Trophoblast cell (in vitro differentiated cells and primary cell): ENCODE data around the gene PPP1R7.
A peak's percentile ranks its signal among the peaks of the same experiment; 100 is the strongest.

Experiments used
- DNase-seq, 2 donors: peaks; one replicate each; pipeline ENCODE4 v3.0.0-alpha.2; 2016
- H2AFZ ChIP-seq: 2 replicates; pipeline ENCODE4 v1.6.1; 2013; ENCODE audit warnings: low read length, moderate library complexity, mild to moderate bottlenecking; ENCODE audit not compliant: insufficient read depth, poor library complexity
- H2AK5ac ChIP-seq: 2 replicates; pipeline ENCODE4 v1.6.1; 2013; ENCODE audit warnings: mild to moderate bottlenecking, low read length
- H2BK120ac ChIP-seq: 2 replicates; pipeline ENCODE4 v1.6.1; 2013; ENCODE audit warnings: low read length, mild to moderate bottlenecking, moderate library complexity; ENCODE audit not compliant: insufficient read depth, poor library complexity
- H2BK12ac ChIP-seq: 2 replicates; pipeline ENCODE4 v1.6.1; 2013; ENCODE audit warnings: mild to moderate bottlenecking, low read length, moderate library complexity
- H2BK5ac ChIP-seq: 2 replicates; pipeline ENCODE4 v1.6.1; 2013; ENCODE audit warnings: low read length, low read depth, moderate library complexity, mild to moderate bottlenecking; ENCODE audit not compliant: poor library complexity
- H3K14ac ChIP-seq: 2 replicates; pipeline ENCODE4 v1.6.1; 2013; ENCODE audit warnings: mild to moderate bottlenecking, low read length
- H3K18ac ChIP-seq: 2 replicates; pipeline ENCODE4 v1.6.1; 2013; ENCODE audit warnings: mild to moderate bottlenecking, low read length
- H3K23ac ChIP-seq: 2 replicates; pipeline ENCODE4 v1.6.1; 2013; ENCODE audit warnings: low read length
- H3K27ac ChIP-seq: 2 replicates; pipeline ENCODE4 v1.5.1; 2013; ENCODE audit warnings: low read depth, mild to moderate bottlenecking, inconsistent platforms, low read length, moderate library complexity
- H3K27me3 ChIP-seq: 2 replicates; pipeline ENCODE4 v1.6.1; 2013; ENCODE audit warnings: inconsistent platforms, mild to moderate bottlenecking, low read length, moderate library complexity; ENCODE audit not compliant: insufficient read depth
- H3K36me3 ChIP-seq, 2 experiments: 1 replicate in 1 of 2; 2 replicates in 1 of 2; pipeline ENCODE4 v1.6.1; 2013; ENCODE audit warnings: low read length in 2 of 2, mild to moderate bottlenecking in 2 of 2, moderate library complexity in 1 of 2; ENCODE audit not compliant: insufficient read depth in 2 of 2, control insufficient read depth in 1 of 2
- H3K4ac ChIP-seq: 2 replicates; pipeline ENCODE4 v1.6.1; 2013; ENCODE audit warnings: low read depth, mild to moderate bottlenecking, low read length, moderate library complexity
- H3K4me1 ChIP-seq, 2 experiments: 1 replicate in 1 of 2; 2 replicates in 1 of 2; pipeline ENCODE4 v1.6.1; 2013; ENCODE audit warnings: low read length in 2 of 2, mild to moderate bottlenecking in 2 of 2, moderate library complexity in 1 of 2; ENCODE audit not compliant: insufficient read depth in 2 of 2, control insufficient read depth in 1 of 2
- H3K4me2 ChIP-seq: 2 replicates; pipeline ENCODE4 v1.6.1; 2013; ENCODE audit warnings: inconsistent platforms, mild to moderate bottlenecking, low read length, moderate library complexity
- H3K4me3 ChIP-seq: 2 replicates; pipeline ENCODE4 v1.5.1; 2013; ENCODE audit warnings: mild to moderate bottlenecking, low read depth, low read length, inconsistent platforms
- H3K79me1 ChIP-seq: one replicate; pipeline ENCODE4 v1.6.1; 2013; ENCODE audit warnings: low read length
- H3K79me2 ChIP-seq: 2 replicates; pipeline ENCODE4 v1.6.1; 2013; ENCODE audit warnings: low read length, mild to moderate bottlenecking; ENCODE audit not compliant: control insufficient read depth, insufficient read depth, poor library complexity
- H3K9ac ChIP-seq: 2 replicates; pipeline ENCODE4 v1.6.1; 2013; ENCODE audit warnings: mild to moderate bottlenecking, low read length
- H3K9me3 ChIP-seq: 2 replicates; pipeline ENCODE4 v1.6.1; 2013; ENCODE audit warnings: low read depth, mild to moderate bottlenecking, control low read depth, inconsistent platforms, low read length; ENCODE audit not compliant: insufficient read depth
- H4K12ac ChIP-seq: 2 replicates; pipeline ENCODE4 v1.6.1; 2013; ENCODE audit warnings: low read depth, mild to moderate bottlenecking, low read length, moderate library complexity
- H4K8ac ChIP-seq: 2 replicates; pipeline ENCODE4 v1.6.1; 2013; ENCODE audit warnings: low read depth, mild to moderate bottlenecking, low read length, moderate library complexity
- H4K91ac ChIP-seq: one replicate; pipeline ENCODE4 v1.6.1; 2013; ENCODE audit warnings: low read depth, mild to moderate bottlenecking, low read length, moderate library complexity
- WGBS: extraction: QIAGEN DNeasy Blood & Tissue Kit; methylation state at CpG from one replicate; pipeline ENCODE4 v1.1.7; 2013; ENCODE audit warnings: missing lambda C conversion rate; ENCODE audit not compliant: insufficient read length, insufficient coverage; ENCODE audit errors: extremely low coverage; 5-methylcytosine and 5-hydroxymethylcytosine counted together

The PPP1R7 gene

GRCh38 chr2:241211276-241211675 is 61.0 kb downstream of the PPP1R7 start:
- Histone ChIP-seq H4K8ac (no peak overlapping the region), H3K4ac (no peak overlapping the region), H3K9ac (no peak overlapping the region), H3K79me1 (no peaks in the 10 kb centered on the region), H2AFZ (no peak overlapping the region), H3K18ac (no peak overlapping the region), H2BK5ac (no peak overlapping the region), H3K79me2 (no peaks in the 10 kb centered on the region), H2AK5ac (no peak overlapping the region), H4K12ac (peak overlapping the region; percentile 32), H3K23ac (no peak overlapping the region), H3K27ac (no peak overlapping the region), H2BK120ac (no peak overlapping the region), H2BK12ac (no peak overlapping the region), H3K27me3 (no peaks in the 10 kb centered on the region), H3K4me1 (peaks cover under 1 to 8% of the 10 kb centered on the region in 2 experiments), H3K9me3 (peaks cover 2% of the 10 kb centered on the region), H3K36me3 (no peaks in the 10 kb centered on the region), H3K14ac (no peak overlapping the region), H4K91ac (no peak overlapping the region), H3K4me3 (no peak overlapping the region), H3K4me2 (no peak overlapping the region)
- WGBS, result no CpG with 5 or more reads among the region's 2 CpGs
- DNase-seq, result no peak

- no peak overlapping the region for H2BK120ac ChIP-seq
- DNase-seq, result no peak
- no peak overlapping the region for H3K23ac ChIP-seq
- H3K4me3 ChIP-seq, result no peak overlapping the region
- peaks cover 3% of the 10 kb centered on the region for H3K79me1 ChIP-seq
- no peak overlapping the region for H2BK5ac ChIP-seq
- H3K36me3 ChIP-seq, result no peaks in the 10 kb centered on the region
- H2AK5ac ChIP-seq, result no peak overlapping the region
- no peaks in the 10 kb centered on the region for H3K79me2 ChIP-seq
- no peak overlapping the region for H2BK12ac ChIP-seq
- H3K4me2 ChIP-seq, result no peak overlapping the region
- H3K18ac ChIP-seq, result no peak overlapping the region
- H4K8ac ChIP-seq, result no peak overlapping the region
- no peak overlapping the region for H3K14ac ChIP-seq
- H3K4ac ChIP-seq, result no peak overlapping the region
- H3K27ac ChIP-seq, result no peak overlapping the region
- H4K12ac ChIP-seq, result no peak overlapping the region
- peaks cover 2% of the 10 kb centered on the region for H3K9me3 ChIP-seq
- no peak overlapping the region for H2AFZ ChIP-seq
- no peak overlapping the region for H3K9ac ChIP-seq
- H4K91ac ChIP-seq, result no peak overlapping the region
- no peaks in the 10 kb centered on the region for H3K27me3 ChIP-seq
- whole genome bisulfite sequencing, result no CpG with 5 or more reads among the region's 13 CpGs
- peaks cover 3 to 11% of the 10 kb centered on the region in 2 experiments for H3K4me1 ChIP-seq
Measured at GRCh38 chr2:241213041-241213440, 62.8 kb downstream of the PPP1R7 start.

GRCh38 chr2:241213567-241213966 is 63.3 kb downstream of the PPP1R7 start:
- Histone ChIP-seq H3K4me3 (no peak overlapping the region), H3K27me3 (no peaks in the 10 kb centered on the region), H4K8ac (no peak overlapping the region), H3K9ac (no peak overlapping the region), H2BK120ac (no peak overlapping the region), H2AK5ac (no peak overlapping the region), H3K9me3 (peaks cover 2% of the 10 kb centered on the region), H3K36me3 (no peaks in the 10 kb centered on the region), H2BK5ac (no peak overlapping the region), H3K14ac (no peak overlapping the region), H3K4me2 (no peak overlapping the region), H3K4ac (no peak overlapping the region), H3K27ac (no peak overlapping the region), H3K18ac (no peak overlapping the region), H2AFZ (no peak overlapping the region), H3K79me2 (peaks cover 2% of the 10 kb centered on the region), H4K91ac (no peak overlapping the region), H4K12ac (no peak overlapping the region), H2BK12ac (no peak overlapping the region), H3K4me1 (peaks cover 3 to 12% of the 10 kb centered on the region in 2 experiments), H3K79me1 (peaks cover 5% of the 10 kb centered on the region), H3K23ac (no peak overlapping the region)
- DNase-seq, result no peak
- WGBS, result no CpG with 5 or more reads among the region's 7 CpGs

- Histone ChIP-seq H3K18ac (no peak overlapping the region), H4K91ac (no peak overlapping the region), H4K8ac (no peak overlapping the region), H2BK12ac (no peak overlapping the region), H2BK5ac (no peak overlapping the region), H3K23ac (no peak overlapping the region), H3K4me2 (no peak overlapping the region), H2BK120ac (no peak overlapping the region), H3K79me2 (peaks cover 2% of the 10 kb centered on the region), H2AFZ (no peak overlapping the region), H3K27ac (no peak overlapping the region), H3K36me3 (no peaks in the 10 kb centered on the region), H3K79me1 (peaks cover 5% of the 10 kb centered on the region), H3K14ac (no peak overlapping the region), H3K9me3 (peaks cover 2% of the 10 kb centered on the region), H2AK5ac (no peak overlapping the region), H3K4ac (no peak overlapping the region), H3K27me3 (no peaks in the 10 kb centered on the region), H4K12ac (no peak overlapping the region), H3K4me3 (no peak overlapping the region), H3K4me1 (peaks cover 3 to 12% of the 10 kb centered on the region in 2 experiments), H3K9ac (no peak overlapping the region)
- WGBS, result no CpG with 5 or more reads among the region's 10 CpGs
- peak in 1 of 2 donors; percentile 45 for DNase-seq
Measured at GRCh38 chr2:241214209-241214608, 63.9 kb downstream of the PPP1R7 start.
